Measurements from ENCODE around the gene DGKQ.

The DGKQ gene

GRCh38 chr4:965048-965765 lies 8.2 kb downstream of the DGKQ start:
- TF ChIP-seq SPI1 (IDR thresholded peaks at IDR 0.05; ENCODE audit: borderline replicate concordance, low read depth) = no peak
- no peak for TF ChIP-seq GABPA (IDR thresholded peaks at IDR 0.05; ENCODE audit: low read depth)
- no peak for TF ChIP-seq CTCF (IDR thresholded peaks at IDR 0.05; ENCODE audit: insufficient read depth, low read length)
- no peak for TF ChIP-seq POLR2AphosphoS5 (IDR thresholded peaks at IDR 0.05; ENCODE audit: low read depth)
- TF ChIP-seq REST (IDR thresholded peaks at IDR 0.05; ENCODE audit: insufficient replicate concordance, low read depth) = no peak
- H3K4me3 ChIP-seq (replicated peaks; ENCODE audit: insufficient read depth, low read length) = no peak overlapping the region
- no peak for DNase-seq (ENCODE audit: low read depth in 1 of 2, low spot score in 1 of 2)
- no peaks in the 10 kb centered on the region for H3K27me3 ChIP-seq (ENCODE audit: insufficient read depth, poor library complexity, severe bottlenecking)
- H3K27ac ChIP-seq (replicated peaks) = no peak overlapping the region

GRCh38 chr4:964346-965025 lies 8.9 kb downstream of the DGKQ start:
- no peaks in the 10 kb centered on the region for H3K27me3 ChIP-seq (ENCODE audit: insufficient read depth, poor library complexity, severe bottlenecking)
- no peak for DNase-seq (ENCODE audit: low read depth in 1 of 2, low spot score in 1 of 2)
- H3K4me3 ChIP-seq (replicated peaks; ENCODE audit: insufficient read depth, low read length) = no peak overlapping the region
- TF ChIP-seq CTCF (IDR thresholded peaks at IDR 0.05; ENCODE audit: insufficient read depth, low read length) (no peak), POLR2AphosphoS5 (IDR thresholded peaks at IDR 0.05; ENCODE audit: low read depth) (no peak), REST (IDR thresholded peaks at IDR 0.05; ENCODE audit: insufficient replicate concordance, low read depth) (no peak), SPI1 (IDR thresholded peaks at IDR 0.05; ENCODE audit: borderline replicate concordance, low read depth) (no peak), GABPA (IDR thresholded peaks at IDR 0.05; ENCODE audit: low read depth) (no peak)
- no peak overlapping the region for H3K27ac ChIP-seq (replicated peaks)

- no peak for DNase-seq (ENCODE audit: low read depth in 1 of 2, low spot score in 1 of 2)
- Histone ChIP-seq H3K4me3 (replicated peaks; ENCODE audit: insufficient read depth, low read length) (no peak overlapping the region), H3K27ac (replicated peaks) (no peak overlapping the region), H3K27me3 (ENCODE audit: insufficient read depth, poor library complexity, severe bottlenecking) (no peaks in the 10 kb centered on the region)
- TF ChIP-seq CTCF (IDR thresholded peaks at IDR 0.05; ENCODE audit: insufficient read depth, low read length) = no peak
- no peak for TF ChIP-seq POLR2AphosphoS5 (IDR thresholded peaks at IDR 0.05; ENCODE audit: low read depth)
- TF ChIP-seq GABPA (IDR thresholded peaks at IDR 0.05; ENCODE audit: low read depth) = no peak
- TF ChIP-seq SPI1 (IDR thresholded peaks at IDR 0.05; ENCODE audit: borderline replicate concordance, low read depth) = no peak
- TF ChIP-seq REST (IDR thresholded peaks at IDR 0.05; ENCODE audit: insufficient replicate concordance, low read depth) = no peak
Observed at GRCh38 chr4:963276-964225, 9.8 kb downstream of the DGKQ start.

Measured in HL-60 (cell line).